ENCODE data around the gene BNIP3.

BNIP3 gene

DNA sequence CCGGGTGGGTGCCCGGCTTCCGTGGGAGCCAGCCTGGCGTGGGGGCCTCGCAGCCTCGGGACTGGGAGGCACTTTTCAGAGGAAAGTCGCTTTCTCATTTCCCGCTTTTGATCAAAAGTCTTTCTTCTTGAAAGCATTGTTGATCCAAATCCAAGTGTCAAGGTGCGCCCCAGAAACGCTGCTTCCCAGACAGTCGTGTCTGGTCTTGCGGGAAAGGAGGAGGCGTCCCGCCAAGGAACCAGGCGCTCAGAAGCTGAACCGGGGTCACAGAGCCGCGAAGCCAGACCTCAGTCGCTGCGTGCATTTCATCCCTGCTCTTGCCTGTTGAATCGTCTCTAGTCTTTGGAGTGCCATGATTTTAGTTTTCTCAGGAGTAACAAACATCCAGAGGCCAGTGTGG is 1.1 kb upstream of the BNIP3 start:
- no peak for DNase-seq (ENCODE audit: low read depth)
- TF ChIP-seq, protein P1, sequence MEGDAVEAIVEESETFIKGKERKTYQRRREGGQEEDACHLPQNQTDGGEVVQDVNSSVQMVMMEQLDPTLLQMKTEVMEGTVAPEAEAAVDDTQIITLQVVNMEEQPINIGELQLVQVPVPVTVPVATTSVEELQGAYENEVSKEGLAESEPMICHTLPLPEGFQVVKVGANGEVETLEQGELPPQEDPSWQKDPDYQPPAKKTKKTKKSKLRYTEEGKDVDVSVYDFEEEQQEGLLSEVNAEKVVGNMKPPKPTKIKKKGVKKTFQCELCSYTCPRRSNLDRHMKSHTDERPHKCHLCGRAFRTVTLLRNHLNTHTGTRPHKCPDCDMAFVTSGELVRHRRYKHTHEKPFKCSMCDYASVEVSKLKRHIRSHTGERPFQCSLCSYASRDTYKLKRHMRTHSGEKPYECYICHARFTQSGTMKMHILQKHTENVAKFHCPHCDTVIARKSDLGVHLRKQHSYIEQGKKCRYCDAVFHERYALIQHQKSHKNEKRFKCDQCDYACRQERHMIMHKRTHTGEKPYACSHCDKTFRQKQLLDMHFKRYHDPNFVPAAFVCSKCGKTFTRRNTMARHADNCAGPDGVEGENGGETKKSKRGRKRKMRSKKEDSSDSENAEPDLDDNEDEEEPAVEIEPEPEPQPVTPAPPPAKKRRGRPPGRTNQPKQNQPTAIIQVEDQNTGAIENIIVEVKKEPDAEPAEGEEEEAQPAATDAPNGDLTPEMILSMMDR (IDR thresholded peaks at IDR 0.05; ENCODE audit: insufficient read depth, low read depth, low read length, missing control alignments) = no peak
- H3K4me3 ChIP-seq (ENCODE audit: low read depth, low read length) = peak overlapping the region; percentile 53

DNA sequence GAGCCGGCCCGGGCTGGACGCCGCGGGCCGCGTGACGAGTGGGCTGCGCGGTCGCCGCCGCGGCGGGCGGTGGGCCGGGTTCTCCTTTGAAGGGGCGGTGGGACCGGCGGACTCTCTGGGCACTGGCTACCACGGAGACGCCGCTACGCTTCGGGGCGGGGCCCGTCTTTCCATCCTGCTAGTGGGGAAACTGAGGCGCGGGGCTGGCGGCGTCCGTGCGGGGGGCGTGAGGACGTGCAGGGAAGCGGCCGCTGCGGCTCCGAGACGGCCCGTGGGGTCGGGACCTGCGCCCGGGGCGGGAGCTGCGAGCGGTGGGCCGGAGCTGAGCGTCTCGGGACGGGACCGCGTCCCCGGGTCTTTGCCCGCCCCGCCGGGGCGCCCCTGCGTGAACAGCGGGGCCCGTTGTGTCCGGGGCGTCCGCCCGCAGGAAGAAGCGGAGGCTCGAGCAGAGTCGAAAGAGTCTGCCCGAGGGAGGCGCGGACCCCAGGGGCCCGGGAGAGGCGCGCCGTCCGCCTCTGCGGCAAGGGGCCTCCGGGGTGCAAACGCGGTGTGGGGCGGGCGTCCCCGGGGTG is 548 bp upstream of the BNIP3 start:
- peak overlapping the region; percentile 53 for H3K4me3 ChIP-seq (ENCODE audit: low read depth, low read length)
- DNase-seq (ENCODE audit: low read depth) = no peak

DNA sequence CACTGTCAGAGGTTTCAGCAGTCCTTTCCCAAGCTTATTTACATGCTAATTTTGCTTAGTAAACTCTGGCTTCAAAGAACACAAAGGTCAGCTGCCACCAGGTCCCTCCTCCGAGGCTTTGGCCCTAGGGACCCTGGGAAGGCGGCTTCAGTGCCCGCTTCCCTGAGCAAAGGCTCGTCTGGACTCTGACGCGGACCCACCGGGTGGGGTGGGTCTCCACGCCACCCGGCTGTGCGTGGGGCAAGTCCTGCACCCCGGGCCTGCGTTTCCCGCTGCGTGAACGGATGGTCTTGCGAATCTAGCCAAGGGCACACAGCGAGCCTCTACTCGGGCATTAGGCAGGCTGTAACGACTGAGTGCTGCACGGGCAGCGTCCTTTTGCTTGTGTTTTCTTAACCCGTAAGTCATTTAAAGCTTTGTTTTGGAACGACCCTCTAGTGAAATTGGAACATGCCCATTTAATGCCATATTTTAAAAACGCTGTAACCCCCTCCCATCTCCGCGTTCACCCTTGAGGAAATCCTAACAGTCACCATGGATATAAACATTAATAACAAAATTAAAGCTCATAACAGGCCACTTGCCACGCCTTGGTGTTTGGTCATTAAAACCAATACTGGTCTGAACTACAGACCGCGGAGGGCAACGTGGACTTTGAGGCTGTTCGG is 828 bp downstream of the BNIP3 start:
- DNase-seq (ENCODE audit: low read depth) = peak; percentile 10
- TF ChIP-seq, protein P1 (IDR thresholded peaks at IDR 0.05; ENCODE audit: insufficient read depth, low read depth, low read length, missing control alignments) = no peak

More for the DNA sequence above, 548 bp upstream of the BNIP3 start:
- TF ChIP-seq, protein P1 (IDR thresholded peaks at IDR 0.05; ENCODE audit: insufficient read depth, low read depth, low read length, missing control alignments) = no peak

DNA sequence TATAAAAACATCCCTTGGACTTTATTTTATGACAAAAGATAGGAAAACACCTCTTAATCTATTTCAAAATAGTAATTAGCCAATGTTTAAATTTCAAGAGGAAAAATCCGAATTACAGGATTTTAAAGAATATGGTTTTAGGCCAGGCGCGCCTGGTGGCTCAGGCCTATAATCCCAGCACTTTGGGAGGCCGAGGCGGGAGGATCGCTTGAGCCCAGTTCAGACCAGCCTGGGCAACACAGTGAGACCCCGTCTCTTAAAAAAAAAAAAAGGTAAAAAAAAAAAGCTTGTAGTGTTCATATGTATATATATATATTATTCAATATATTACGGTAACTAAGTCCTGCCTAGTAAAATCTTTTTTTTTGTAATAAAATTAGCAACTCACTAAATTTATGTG is 1.4 kb downstream of the BNIP3 start:
- no peak for DNase-seq (ENCODE audit: low read depth)
- TF ChIP-seq, protein P1 (IDR thresholded peaks at IDR 0.05; ENCODE audit: insufficient read depth, low read depth, low read length, missing control alignments) = no peak
- H3K4me3 ChIP-seq (ENCODE audit: low read depth, low read length) = peak overlapping the region; percentile 83

More for the DNA sequence above, 828 bp downstream of the BNIP3 start:
- H3K4me3 ChIP-seq (ENCODE audit: low read depth, low read length) = peak overlapping the region; percentile 83

DNA sequence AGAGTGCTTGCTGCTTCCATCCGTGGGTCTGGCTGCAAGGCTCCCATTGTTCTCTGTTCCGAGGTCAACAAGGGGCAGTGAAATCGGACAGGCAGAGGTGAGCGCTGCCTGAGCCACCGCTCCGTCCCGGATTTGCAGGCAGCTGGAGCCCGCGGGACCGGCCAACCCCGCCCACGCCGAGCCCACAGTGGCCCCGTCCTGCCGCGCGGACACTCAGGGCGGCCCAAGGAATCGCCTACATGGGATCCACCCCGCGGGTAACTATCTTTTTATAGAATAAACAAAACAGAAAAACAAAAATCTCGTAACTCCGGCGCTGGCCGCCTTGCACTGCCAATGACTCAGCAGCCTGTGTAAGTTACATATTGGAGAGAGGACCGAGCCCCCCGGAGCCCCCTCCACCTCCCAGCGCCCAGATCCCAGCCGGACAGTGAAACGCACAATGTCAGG is 1.9 kb downstream of the BNIP3 start:
- H3K4me3 ChIP-seq (ENCODE audit: low read depth, low read length) = peak overlapping the region; percentile 83
- TF ChIP-seq, protein P1 (IDR thresholded peaks at IDR 0.05; ENCODE audit: insufficient read depth, low read depth, low read length, missing control alignments) = no peak
- DNase-seq (ENCODE audit: low read depth) = no peak

DNA sequence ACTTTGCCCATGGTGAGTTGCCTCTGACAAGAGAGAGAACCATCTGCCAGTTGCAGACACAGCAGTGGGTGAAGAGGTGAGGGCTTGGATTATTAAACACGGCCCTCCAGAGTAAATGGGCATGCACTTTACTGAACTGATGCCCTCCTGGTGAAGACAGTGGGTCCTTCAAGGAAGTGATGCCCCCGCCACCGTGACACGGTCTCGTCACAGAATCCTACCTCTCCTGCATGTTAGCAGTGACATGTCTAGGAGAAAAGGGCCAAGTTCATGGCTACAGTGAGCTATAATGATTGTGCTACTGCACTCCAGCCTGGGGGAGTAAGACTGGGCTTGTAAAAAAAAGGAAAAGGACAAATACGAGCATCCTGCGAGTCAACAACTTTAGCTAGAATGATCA is 2.4 kb downstream of the BNIP3 start:
- no peak for DNase-seq (ENCODE audit: low read depth)
- TF ChIP-seq, protein P1 (IDR thresholded peaks at IDR 0.05; ENCODE audit: insufficient read depth, low read depth, low read length, missing control alignments) = no peak
- peak overlapping the region; percentile 14; the same call in 1 of the 2 replicates for H3K4me3 ChIP-seq (ENCODE audit: low read depth, low read length)
